GM12865 (cell line): ENCODE measurements around the gene STAP1.
"Not testable (repeated sequence)": the region's sequence is repeated elsewhere in the genome, so short reads cannot be mapped to it uniquely, and the experiment has no call there.

Source experiments
- DNase-seq: peaks from one replicate; pipeline ENCODE4 v3.0.0; 2010; ENCODE audit warnings: low read depth
- H3K4me3 ChIP-seq: 2 replicates; pipeline ENCODE4 v1.5.1; 2011; ENCODE audit warnings: mild to moderate bottlenecking, low read depth, low read length, control low read depth
- CTCF ChIP-seq: IDR thresholded peaks from 2 replicates; pipeline ENCODE4 v1.5.1; 2011; ENCODE audit warnings: low read length, control low read depth, low read depth, inconsistent platforms; ENCODE audit not compliant: insufficient read depth; ENCODE audit errors: missing control alignments

The STAP1 gene

GRCh38 chr4:67635331-67635730 is 76.8 kb downstream of the STAP1 start:
- no peak overlapping the region for H3K4me3 ChIP-seq
- no peak for TF ChIP-seq CTCF
- no peak for DNase-seq

GRCh38 chr4:67636978-67637377 is 78.5 kb downstream of the STAP1 start:
- H3K4me3 ChIP-seq, DNase-seq: not testable (repeated sequence)

- no peak for DNase-seq
- H3K4me3 ChIP-seq, result no peak overlapping the region
- TF ChIP-seq CTCF, result no peak
Measured at GRCh38 chr4:67638136-67638535, 79.6 kb downstream of the STAP1 start.

GRCh38 chr4:67651536-67651935 is 93.0 kb downstream of the STAP1 start:
- TF ChIP-seq CTCF, result no peak
- H3K4me3 ChIP-seq, result no peak overlapping the region

More at GRCh38 chr4:67651536-67651935, 93.0 kb downstream of the STAP1 start:
- no peak for DNase-seq
